Midbrain (tissue), 1 donor: ENCODE results near the gene ATP8B1.
"Not testable (repeated sequence)": the region's sequence is repeated elsewhere in the genome, so short reads cannot be mapped to it uniquely, and the experiment has no call there.

Experiments
- DNase-seq: peaks from one replicate; lab custom pipeline; 2025; lab: John Stamatoyannopoulos, UW

The ATP8B1 gene

DNA sequence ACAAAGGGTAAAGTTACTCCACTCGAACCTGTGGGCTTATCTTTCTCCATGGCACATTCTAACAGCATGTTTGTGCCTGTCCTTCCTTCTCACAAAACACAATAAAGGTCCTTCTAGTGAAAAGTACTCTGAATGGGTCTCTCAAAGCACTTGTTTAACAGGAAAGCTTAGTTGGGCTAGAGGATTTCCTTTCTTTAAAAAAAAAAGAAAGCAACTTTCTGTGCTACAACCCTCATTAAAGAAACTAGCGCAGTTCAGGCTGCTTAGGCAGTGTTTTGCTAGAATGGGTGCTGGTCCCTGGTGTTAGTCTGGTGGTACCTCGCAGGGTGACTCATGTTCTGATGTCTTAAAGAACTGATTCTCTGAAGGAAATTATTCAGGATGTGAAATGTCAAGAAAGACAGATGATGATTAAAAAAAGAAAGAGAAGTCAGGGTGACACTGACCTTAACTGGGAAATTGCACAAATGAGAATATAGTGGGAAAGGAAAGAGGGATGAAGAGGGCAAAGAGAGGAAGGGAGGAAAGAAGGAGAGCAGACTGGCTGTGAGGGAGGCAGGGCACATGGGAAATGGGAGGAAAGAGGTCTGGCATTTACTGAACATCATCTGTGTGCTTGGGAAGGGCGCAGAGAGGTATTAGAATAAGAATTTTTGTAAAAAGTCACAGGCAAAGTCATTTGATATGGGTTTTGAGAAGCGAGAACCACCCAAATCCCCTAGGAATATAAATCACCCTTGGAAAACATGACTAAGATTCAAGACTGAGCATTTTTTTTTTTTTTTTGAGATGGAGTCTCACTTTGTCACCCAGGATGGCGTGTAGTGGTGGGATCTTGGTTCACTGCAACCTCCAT lies 74.9 kb downstream of the ATP8B1 start:
- DNase-seq, result no peak

DNA sequence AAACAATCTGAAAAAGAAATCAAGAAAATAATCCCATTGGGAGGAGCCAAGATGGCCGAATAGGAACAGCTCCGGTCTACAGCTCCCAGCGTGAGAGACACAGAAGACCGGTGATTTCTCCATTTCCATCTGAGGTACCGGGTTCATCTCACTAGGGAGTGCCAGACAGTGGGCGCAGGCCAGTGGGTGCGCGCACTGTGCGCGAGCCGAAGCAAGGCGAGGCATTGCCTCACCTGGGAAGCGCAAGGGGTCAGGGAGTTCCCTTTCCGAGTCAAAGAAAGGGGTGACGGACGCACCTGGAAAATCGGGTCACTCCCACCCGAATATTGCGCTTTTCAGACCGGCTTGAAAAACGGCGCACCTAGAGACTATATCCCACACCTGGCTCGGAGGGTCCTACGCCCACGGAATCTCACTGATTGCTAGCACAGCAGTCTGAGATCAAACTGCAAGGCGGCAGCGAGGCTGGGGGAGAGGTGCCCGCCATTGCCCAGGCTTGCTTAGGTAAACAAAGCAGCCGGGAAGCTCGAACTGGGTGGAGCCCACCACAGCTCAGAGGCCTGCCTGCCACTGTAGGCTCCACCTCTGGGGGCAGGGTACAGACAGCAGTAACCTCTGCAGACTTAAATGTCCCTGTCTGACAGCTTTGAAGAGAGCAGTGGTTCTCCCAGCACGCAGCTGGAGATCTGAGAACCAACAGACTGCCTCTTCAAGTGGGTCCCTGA lies 83.7 kb downstream of the ATP8B1 start:
- not testable (repeated sequence) for DNase-seq

GRCh38 chr18:57716549-57716948 lies 86.6 kb downstream of the ATP8B1 start:
- no peak for DNase-seq

DNA sequence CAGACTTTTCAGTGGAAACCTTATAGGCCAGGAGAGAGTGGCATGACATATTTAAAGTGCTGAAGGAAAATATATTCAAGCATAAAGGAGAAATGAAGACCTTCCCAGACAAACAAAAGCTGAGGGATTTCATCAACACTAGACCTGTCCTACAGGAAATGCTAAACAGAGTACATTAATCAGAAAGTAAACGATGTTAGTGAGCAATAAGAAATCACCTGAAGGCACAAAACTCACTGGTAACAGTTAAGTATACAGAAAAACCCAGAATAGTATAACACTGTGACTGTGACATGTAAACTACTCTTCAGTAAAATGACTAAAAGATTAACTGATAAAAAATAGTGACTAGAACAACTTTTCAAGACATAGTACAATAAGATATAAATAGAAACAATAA lies 87.4 kb downstream of the ATP8B1 start:
- DNase-seq, result no peak

DNA sequence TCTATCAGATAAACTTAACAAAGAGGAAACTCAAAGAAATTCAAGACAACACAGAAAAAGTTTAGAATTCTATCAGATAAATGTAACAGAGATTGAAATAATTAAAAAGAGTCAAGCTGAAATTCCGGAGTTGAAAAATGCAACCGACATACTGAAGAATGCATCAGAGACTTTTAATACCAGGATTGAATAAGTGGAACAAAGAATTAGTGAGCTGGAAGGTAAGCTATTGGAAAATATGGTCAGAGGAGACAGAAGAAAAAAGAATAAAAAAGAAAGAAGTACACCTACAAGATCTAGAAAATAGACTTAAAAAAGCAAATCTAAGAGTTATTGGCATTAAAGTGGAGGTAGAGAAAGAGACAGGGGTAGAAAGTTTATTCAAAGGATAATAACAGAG lies 88.0 kb downstream of the ATP8B1 start:
- no peak for DNase-seq

DNA sequence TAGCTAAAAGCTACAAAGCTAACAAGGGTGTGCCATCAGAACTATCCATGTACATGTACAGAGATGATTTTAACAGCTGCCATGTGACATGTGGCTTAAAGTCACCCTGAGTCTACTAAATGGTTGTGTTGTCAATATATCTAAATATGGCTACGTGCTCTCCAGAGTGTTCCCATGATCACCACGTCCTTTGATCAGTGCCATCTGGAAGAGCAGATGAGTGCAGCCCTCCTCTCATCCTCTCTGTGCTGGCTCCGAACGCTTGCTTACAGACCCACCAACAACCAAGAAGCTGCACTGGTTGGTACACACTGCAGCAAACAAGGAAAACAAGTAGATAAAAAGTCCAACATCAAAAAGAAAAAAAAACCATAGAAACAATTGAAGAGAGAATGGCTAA lies 92.9 kb downstream of the ATP8B1 start:
- no peak for DNase-seq

DNA sequence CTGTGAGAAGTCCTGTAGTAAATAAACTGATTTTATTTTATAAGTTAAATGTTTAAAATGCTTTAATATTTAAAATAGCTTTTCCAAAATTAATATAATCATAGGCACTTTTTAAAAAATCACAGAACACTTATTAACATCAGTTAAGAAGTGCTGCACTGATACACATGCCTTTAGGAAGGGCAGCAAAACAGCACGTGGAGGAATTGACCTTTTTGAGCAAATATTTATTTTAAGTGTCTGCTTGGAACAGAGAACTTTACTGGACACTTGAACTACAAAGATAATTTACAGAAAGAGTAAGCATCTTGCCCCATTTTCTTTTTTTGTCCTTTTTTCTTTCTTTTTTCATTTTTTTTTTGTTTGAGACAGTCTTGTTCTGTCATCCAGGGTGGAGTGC lies 93.8 kb downstream of the ATP8B1 start:
- DNase-seq, result no peak

DNA sequence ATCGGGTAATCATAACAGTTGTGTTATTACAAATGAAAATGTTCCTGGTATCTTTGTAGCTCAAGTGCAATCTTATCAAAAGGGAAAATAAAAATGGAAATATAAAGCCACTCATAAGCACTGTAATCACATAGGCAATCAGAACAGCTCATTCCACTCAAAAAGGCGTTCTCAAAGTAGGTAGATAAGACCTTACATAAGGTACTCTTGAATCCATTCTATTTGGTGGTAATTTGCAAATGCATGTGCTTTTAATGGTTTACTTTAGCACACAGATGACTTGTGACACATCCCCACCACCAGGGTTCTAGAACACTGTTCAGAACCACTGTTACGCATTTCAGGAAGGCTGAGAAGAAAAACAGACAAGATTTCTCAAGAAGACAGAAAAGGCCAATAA lies 94.8 kb downstream of the ATP8B1 start:
- DNase-seq, result no peak

GRCh38 chr18:57705832-57706595 lies 97.1 kb downstream of the ATP8B1 start:
- DNase-seq, result no peak

DNA sequence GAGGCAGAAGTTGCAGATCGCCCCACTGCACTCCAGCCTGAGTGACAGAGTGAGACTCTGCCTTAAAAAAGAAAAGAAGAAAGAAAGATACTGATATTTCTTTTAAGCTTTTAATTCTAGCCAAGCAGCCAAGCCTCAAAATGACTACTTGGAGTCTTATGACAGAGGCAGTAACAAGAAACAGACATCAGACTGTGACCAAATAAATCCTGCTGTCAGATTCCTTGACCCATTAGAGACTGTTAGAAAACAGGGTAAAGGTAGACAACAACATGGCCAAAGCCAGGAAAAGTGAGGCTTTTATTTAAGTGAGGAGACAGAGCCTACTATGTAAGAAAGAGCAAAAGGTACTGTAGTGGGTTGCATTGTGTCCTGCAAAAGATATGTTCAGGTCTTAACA lies 98.1 kb downstream of the ATP8B1 start:
- no peak for DNase-seq

DNA sequence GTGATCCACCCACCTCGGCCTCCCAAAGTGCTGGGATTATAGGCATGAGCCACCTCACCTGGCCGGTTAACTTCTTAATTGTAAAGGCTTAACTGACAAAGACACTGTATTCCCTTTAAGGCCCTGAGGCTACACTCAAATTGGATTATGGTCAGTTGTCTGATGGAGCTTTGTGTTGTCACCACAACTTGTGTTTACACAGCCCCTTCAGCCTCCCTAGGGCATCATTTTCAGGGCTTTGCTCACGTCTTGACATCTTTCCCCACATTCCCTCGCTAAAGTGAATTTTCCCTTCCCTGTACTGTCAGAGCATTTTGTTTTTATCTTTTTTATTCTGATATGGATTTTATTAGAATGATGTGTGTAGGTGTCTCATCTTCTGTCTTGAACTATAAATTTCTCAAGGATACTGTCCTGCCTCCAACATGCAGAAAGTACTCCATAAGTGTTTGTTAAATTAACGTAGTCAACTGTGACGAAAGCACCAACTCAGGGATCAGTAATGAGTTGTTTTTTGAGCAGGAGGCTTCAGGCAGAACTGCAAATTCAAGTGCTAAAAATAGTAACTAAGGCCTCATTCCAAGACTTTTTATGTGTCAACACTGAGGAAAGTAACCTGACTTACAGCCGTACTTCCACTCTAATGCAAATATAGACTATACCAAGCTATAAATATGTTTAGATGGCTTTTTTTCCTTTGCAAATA lies 104.4 kb downstream of the ATP8B1 start:
- no peak for DNase-seq

DNA sequence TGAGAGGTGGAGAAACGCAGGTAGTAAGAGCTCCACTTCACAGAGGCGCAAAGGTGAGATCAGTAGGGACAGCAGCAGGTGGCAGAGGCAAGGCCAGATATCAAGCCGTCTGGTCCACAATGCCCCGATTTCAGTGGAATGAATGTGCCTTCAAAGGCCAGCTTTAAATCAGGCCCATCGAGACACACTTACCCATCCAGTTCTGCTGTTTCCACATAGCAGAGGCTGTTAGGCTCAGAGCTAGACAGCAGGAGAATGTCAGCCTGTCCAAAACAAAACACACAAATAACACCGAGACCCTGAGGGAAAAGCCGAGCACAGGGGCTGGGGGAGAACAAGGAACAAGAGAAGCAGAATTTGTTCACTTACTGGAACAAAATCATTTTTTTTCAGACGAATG lies 105.7 kb downstream of the ATP8B1 start:
- no peak for DNase-seq

- no peak for DNase-seq
These were observed 106.8 kb downstream of the ATP8B1 start for GRCh38 chr18:57696271-57696670.

DNA sequence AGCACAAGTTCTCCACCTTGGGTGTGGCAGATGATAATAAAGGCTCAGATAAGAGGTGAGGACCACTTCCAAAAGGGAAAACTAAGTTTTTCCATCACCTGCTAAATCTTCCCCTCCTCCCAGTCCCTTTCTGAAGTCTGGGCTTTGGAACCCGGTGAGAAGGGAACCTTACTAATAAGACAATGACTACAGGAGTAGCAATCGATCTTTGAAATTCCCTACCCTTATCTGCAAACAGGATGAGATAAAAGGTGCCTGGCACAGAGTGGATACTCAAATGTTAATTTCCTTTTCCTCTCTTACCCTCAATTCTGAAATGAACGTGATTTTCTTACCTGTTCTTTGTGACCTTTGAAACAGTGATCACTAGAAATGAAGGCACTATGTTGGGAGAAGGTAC lies 111.8 kb downstream of the ATP8B1 start:
- no peak for DNase-seq

GRCh38 chr18:57687970-57688369 lies 115.1 kb downstream of the ATP8B1 start:
- DNase-seq, result no peak

- no peak for DNase-seq
These were observed 119.6 kb downstream of the ATP8B1 start for GRCh38 chr18:57683470-57683869.

GRCh38 chr18:57677262-57678211 lies 125.6 kb downstream of the ATP8B1 start:
- no peak for DNase-seq

- DNase-seq, result no peak
These were observed 128.2 kb downstream of the ATP8B1 start for GRCh38 chr18:57674891-57675290.

DNA sequence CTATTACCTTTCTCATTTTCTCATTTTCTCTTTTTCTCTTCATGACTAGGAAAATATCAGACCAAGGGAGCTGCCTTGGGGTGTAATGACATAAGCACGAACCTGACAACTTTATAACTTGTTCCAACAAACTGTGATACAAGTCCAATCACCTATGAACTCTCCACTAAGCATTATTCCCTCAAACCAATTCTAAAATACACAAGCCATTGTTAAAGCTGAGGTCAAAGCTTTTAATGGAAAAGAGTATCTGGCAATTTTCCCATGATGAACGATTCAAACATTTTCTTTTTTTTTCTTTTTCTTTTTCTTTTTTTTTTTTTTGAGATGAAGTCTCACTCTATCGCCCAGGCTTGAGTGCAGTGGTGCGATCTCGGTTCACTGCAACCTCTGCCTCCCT lies 133.1 kb downstream of the ATP8B1 start:
- no peak for DNase-seq

- no peak for DNase-seq
These were observed 135.1 kb downstream of the ATP8B1 start for GRCh38 chr18:57668021-57668420.
